HG02970 (cell line): ENCODE results near the gene CSNK1G1.
"Not testable (repeated sequence)": the region's sequence is repeated elsewhere in the genome, so short reads cannot be mapped to it uniquely, and the experiment has no call there.

Source experiments
- ATAC-seq: cut with Tn5 transposase; IDR thresholded peaks from one replicate; pipeline ENCODE4 v1.9.1; 2021; ENCODE audit warnings: mild to moderate bottlenecking, moderate library complexity, moderate number of reproducible peaks; ENCODE audit not compliant: unreplicated experiment, low FRiP score

CSNK1G1 gene

DNA sequence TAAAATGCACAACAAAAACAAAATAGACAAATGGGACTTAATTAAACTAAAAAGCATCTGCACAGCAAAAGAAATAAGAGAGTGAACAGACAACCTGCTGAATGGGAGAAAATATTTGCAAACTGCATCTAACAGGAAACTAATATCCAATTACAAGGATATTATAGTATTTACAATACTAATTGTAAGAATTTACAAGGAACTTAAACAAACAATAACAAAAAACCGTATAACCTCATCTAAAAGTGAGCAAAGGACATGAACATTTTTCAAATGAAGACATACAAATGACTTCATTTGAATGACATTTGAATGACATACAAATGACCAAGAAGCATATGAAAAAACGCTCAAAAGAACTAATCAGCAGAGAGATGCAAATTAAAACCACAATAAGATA is 66.4 kb downstream of the CSNK1G1 start:
- no peak for ATAC-seq

DNA sequence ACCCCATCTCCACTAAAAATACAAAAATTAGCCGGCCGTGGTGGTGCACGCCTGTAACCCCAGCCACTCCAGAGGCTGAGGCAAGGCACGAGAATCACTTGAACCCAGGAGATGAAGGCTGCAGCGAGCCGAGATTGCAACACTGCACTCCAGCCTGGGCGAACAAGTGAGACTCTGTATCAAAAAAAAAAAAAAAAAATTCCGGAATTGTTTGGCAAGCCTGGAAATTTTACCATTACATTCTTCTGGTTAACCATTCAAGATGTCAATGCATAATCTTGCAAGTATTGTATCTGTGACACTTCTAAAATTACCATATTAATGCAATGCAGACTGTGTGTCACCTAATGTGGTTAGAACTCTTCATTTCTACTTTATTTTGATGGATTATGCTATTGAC is 67.0 kb downstream of the CSNK1G1 start:
- no peak for ATAC-seq

DNA sequence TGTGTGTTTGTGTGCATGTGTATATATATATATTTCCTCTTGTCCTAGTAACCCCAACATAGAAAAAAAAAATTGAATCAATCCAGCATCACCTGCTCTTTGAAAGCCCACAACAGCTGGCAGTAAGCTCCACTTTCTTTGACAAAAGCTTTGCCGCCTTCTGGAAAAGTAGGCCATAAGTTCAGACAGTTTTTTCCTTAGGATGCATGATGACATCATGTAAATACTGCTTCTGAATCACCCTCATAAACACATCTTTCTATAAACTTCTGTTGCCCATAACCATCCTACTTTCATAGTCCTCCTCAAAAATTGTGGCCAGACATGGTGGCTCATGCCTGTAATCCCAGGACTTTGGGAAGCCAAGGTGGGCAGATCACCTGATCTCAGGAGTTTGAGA is 67.4 kb downstream of the CSNK1G1 start:
- ATAC-seq: no peak

DNA sequence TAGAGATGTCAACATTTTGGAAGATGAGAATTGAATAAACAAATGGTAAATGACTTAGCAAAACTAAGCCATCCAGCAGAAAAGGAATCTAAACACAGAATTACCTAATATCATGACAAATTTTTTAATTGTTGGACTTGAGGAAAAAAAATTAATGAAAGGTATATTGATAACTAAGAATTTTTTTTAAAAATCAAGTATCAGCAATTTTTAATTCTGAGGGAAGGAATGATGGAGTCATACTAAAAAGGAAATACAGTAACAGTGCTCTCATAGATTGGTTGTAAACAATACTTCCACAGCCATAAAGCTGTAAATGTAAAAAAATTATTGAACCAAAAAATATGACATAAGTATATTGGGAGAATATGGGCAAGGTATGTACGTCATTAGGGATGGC is 68.0 kb downstream of the CSNK1G1 start:
- no peak for ATAC-seq

DNA sequence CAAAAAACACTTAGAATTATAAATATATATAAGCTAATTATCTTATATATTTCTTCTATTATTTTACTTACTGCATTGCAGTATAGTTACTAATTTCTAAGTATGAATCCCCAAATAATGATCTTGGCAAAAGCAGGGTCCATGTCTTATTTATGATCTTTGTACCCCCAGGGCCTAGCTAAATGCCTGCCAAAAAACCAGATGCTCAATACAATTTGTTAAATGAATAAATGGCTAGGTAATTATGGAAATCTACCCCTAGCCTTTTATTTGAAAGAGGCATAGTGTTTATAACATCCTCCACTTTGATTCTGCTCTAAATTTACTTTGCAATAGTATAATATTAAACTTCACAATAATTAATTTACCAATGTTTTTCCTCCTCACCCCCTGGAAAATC is 69.5 kb downstream of the CSNK1G1 start:
- ATAC-seq: no peak

DNA sequence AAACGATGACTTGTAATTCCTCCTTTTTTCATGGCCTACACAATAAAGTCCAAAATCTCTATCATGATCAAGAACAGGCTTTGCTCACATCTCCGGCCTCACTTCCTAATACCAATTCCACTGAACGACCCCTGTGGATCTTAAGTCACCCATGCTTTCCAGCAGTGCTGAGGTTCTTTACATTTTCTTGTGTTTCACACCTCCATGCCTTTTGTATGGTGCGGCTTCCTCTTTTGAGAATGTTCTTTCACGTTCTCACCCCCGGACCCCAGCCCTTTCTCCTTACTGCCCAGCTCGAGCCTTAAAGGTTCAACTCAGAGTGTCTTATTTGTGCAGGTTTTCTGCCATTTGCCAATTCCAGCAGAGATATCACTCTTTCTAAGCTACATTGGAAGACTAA is 70.1 kb downstream of the CSNK1G1 start:
- ATAC-seq: no peak

DNA sequence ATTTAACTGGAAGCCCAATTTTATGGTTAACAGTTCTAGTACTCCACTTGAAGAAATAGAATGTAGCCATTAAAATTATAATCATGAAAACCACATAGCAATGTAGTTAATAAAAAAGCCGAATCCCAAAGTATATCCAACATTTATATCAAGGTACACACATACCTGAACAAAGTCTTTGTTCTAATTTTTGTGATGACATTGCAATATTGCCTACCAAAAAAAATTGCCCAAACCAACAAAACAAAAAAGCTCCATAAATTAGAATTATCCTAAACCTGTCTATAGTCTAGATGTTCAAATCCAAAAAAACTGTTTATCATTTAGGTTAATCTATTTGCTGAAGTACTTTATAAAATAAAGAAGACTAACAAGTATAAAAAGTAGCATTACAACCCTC is 70.8 kb downstream of the CSNK1G1 start:
- no peak for ATAC-seq

DNA sequence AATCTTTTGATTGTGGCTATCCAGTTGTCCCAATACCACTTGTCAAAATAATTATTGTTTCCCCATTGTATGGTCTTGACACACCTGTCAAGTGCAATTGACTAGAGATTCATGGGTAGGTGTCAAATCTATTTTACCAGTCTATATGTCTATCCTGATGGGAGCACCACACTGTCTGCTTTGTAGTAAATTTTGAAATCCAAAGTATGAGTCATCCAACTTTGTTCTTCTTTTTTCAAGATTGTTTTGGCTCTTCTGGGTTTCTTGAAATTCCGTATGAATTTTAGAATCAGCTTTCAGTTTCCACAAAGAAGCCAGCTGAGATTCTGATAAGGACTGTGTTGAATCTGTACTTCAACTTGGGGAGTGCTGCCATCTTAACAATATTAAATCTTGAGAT is 71.9 kb downstream of the CSNK1G1 start:
- no peak for ATAC-seq

DNA sequence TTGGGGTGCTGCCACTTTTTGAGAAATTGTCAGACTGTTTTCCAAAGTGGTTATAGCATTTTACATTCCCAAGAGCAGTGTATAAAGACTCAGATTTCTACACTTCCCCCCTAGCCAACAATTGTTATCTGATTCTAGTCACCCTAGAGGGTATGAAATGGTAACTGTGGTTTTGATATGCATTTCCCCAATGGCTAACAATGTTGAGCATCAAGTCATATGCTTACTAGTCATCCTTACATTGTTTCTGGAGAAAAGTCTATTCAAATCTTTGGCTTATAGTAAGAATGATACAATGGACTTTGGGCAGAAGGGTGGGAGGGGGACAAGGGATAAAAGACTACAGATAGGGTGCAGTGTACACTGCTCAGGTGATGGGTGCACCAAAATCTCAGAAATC is 73.3 kb downstream of the CSNK1G1 start:
- no peak for ATAC-seq

DNA sequence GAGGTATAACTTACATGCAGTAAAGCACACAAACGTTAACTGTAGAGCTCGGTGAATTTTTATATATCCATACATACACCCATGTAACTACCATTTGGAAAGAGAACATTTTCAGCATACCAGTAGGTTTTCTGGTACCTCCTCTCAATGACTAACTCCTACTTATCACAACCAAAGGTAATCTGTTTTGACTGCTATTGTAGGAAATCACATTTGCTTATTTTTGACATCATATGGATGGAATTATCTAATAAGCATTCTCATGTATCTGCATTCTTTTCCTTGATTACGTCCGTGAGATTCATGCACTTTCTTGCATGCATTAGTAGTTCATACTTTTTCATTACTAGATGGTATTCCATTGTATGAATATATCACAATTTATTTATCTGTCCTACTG is 76.8 kb downstream of the CSNK1G1 start:
- no peak for ATAC-seq

DNA sequence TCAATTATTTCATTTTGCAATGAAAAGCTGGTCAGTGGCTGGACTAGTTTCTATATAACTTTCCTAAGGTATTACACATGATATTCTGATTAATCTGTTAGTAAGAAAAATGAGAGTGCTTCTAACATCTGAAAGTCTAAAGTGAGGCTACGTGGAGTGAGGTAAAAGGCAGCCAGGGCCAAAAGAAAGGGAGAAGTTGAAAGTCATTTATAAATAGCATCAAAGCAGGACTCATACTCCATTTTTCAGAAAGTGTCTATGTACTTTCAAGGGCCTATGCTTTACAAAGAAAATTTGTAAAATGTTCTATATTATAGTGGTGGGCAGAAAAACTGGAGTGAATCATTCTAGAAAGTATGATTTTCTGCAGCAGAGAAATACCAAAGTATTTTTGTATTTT is 80.0 kb downstream of the CSNK1G1 start:
- no peak for ATAC-seq

DNA sequence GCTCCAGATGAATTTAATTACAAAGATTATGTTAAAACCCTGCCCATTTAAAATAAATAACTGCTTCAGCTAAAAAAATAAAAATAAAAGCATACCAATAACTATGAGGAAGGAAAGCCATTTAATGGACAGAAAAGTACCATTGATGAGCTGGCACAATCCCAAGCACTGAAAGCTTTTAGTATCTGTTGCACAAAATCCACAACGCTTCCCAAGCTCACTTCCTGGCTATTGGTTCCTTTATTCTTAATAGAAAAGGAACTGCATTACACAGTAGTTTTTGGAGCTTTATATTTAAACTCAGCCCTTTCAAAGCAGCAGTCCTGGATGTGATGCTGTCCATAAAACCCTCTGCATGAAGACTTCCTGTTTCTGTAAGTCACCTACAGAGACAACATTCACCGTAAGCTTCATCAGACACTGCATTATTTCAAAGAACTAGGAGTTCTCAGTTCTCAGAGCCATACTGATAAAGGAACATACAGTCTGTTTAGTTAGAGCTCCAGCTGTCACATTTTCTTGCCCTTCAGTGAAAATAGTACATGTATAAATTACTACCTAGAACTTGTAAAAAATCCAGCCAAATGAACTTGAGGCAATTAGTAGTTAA is 81.5 kb downstream of the CSNK1G1 start:
- ATAC-seq: no peak

DNA sequence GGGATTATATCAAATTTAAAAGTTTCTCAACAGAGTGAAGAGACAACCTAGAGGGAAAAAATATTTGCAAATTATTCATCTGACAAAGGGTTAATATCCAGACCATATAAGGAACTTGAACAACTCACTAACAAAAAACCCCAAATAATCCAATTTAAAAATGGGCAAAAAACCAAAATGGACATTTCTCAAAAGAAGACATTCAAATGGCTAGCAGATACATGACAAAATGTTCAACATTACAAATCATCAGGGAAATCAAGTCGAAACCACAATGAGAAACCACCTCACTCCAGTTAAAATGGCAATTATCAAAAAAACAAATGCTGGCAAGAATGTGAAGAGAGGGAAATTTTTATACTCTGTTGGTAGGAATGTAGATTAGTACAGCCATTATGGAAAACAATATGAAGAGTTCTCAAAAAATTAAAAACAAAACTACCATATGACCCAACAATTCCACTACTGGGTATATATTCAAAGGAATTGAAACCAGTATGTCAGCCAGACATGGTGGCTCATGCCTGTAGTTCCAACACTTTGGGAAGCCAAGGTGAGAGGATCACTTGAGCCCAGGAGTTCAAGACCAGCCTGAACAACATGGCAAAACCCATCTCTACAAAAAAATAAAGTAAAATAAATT is 88.5 kb downstream of the CSNK1G1 start:
- no peak for ATAC-seq

DNA sequence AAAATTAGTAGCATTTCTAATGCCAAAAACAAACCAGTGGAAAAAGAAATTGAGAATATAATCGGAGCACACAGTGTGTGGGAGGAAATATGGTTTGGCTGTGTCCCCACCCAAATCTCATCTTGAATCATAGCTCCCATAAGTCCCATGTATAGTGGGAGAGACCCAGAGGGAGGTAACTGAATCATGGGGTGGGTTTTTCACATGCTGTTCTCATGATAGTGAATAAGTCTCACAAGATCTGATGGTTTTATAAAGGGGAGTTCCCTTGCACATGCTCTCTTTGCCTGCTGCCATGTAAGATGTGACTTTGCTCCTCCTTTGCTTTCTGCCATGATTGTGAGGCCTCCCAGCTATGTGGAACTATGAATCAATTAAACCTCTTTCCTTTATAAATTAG is 90.8 kb downstream of the CSNK1G1 start:
- ATAC-seq: not testable (repeated sequence)

DNA sequence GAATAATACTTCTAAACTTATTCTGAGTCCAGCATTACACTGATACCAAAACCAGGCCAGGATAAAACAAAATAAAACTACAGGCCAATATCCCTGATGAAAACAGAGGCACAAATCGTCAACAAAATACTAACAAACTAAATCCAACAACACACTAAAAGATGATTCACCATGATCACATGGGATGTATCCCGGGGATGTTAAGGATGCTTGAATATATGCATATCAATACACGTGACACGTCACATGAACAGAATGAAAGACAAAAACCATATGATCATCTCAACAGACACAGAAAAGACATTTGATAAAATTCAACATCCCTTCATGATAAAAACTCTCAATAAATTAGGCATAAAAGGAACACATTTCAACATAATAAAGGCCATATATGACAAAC is 91.5 kb downstream of the CSNK1G1 start:
- no peak for ATAC-seq

DNA sequence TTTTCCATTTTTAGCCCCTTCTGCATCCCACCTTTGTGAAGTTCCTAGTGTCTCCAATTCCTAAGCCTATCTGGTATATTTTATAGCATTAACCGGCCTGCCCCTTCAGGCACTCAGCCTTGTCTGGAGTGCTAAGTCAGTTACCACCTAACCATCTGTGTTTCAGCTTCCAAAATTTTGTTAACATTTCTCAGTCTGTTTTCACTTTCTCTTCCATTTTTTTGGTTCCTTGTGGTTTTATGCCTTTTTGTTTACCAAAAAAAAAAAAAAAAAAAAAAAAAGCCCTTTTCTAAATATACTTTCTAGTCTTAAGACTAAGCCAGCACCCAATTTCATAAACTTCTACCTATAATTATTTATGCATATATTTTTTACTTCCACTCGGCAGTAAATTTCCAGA is 92.4 kb downstream of the CSNK1G1 start:
- no peak for ATAC-seq

DNA sequence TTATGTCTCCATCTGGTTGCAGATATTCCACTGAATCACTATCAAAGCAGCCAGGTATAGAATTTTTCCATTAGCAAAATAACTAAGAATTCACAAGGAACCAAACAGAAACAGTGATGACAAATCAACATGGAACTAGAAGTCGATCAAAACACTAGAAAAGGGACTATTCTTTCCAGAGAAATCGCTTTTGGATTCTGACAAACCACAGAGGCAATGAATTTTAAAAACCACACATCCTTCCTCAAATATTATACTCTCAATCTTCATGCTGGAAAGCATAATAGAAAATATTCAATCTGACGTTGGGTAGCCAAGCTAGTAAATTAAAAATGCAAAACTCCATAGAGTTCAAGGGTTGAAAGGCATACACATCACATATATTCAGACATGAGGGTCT is 99.9 kb downstream of the CSNK1G1 start:
- no peak for ATAC-seq

DNA sequence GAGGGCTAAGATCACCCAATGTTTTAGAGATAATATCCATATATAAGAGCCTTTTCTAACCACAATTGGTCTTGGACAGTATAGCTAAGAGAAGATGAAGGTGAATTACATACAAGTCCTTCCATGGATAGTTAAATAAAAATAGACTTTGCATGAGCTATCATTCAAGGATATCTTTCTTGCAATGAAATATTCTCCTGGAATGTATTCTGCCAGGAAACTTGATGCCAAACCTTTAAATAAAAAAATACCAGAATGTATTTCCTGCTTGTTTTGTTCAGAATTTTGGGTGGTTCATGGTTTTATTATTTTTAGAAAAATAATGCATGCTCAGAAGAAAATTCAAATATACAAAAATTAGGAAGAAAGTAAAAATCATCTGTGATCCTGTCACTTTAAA is 104.3 kb downstream of the CSNK1G1 start:
- no peak for ATAC-seq

DNA sequence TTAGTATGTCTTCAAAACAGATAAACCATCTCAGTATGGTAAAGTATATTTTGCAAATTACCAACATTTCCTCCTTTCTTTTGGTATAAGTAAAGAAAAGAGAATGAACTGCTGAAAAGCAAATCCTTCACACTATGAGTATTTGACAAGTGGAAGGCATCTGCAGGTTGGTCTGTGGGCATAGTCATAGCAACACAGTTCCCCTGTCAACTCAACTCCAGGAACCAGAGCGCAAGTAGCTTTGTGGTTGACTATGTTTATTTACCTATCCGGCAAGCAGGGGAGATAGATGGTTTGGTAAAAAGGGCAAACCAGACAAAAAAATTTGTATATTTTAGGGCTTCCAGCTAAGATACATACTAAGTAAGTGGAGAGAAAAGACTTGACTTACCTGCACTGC is 104.9 kb downstream of the CSNK1G1 start:
- ATAC-seq: no peak

DNA sequence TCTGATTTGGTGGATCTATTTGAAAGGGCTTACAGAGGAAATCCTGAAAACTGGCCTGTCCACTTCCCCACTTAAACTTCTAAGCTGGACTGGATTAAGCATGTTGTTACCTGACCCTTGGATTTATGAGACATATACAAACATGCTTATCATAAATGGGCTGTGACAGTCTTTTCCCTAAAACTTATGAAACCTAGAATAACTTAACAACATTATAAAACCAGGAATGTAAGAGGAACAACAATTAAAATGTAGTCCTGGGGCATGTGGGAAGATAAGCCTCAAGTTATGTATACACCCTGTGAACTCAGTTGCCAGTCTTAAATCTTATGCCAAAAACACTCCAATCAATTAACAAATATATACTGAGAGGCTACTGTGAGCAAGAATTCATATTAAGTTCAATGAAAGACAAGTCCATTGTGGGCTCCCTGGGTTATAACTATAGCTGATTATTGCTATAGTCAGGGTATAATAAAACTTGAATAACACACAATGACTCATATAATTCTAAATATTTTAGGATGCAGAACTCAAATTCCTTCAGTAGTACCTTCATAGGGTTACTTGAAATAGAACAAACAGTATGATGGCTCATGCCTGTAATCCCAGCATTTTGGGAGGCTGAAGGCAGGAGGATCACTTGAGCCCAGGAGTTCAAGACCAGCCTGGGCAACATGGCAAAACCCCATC is 105.9 kb downstream of the CSNK1G1 start:
- no peak for ATAC-seq

DNA sequence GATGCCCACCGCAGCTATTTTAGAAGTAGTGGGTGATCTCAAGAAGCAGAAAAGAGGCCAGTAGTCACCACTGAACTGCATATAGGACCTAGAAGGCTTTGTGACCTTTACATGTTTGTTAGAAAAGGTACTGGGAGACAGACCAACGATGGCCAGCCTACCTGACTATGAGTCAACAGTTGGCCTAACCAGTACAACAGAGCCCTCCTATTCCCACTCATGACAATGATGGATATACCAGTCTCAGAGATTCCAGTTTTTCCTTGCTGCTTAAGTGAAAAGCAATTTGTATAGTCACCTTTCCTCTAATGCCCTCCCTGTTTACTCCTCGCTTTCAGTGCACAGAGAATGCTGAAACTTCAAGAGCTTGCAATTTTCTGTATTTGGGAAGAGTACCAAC is 106.6 kb downstream of the CSNK1G1 start:
- ATAC-seq: no peak

DNA sequence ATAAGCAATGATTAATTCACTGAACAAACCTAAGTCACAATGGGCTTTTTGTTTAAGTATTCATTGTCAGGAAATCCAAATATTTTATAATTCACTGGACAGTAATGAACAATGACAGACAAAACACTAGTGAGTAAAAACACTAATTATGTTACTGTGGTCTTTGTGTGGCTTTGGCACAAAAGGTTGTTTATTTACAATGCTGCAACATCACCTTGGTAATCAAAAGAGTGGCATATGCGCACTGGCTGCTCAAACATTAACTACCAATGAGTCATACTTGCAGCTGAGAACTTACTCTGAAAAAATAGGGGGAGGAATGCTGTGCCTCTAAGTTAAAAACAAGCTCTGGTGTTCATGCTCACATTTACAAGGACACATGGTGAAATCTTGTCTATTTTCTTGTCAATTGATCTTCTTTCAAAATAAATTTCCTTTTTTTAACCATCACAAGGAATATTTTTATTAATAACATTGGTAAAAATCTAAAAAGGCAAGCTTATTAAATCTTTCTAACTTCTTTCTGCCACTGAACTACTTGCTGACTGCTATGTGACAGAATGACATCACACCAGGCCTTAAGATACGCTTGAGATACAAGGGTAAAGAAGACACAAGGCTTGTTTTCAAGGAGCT is 107.9 kb downstream of the CSNK1G1 start:
- ATAC-seq: peak; percentile 71
